HG02588 (cell line): Measurements from ENCODE around the gene CEP89.
"Not testable (repeated sequence)": the region's sequence is repeated elsewhere in the genome, so short reads cannot be mapped to it uniquely, and the experiment has no call there.

Experiments
- ATAC-seq: cut with Tn5 transposase; IDR thresholded peaks from one replicate; pipeline ENCODE4 v1.9.1; 2021; ENCODE audit warnings: mild to moderate bottlenecking, moderate library complexity; ENCODE audit not compliant: unreplicated experiment

CEP89 gene

GRCh38 chr19:32971715-32972540 is at the start of gene CEP89, which contains the start of gene FAAP24:
Gene CEP89, minus strand, starts transcription at chr19:32971958. Its CDS starts 84 bp downstream, at chr19:32971874.
Gene FAAP24, plus strand, starts transcription at chr19:32972242. Its CDS starts 955 bp downstream, at chr19:32973197.
- ATAC-seq, result peak; percentile 98

- ATAC-seq, result not testable (repeated sequence)
These were observed 39.1 kb upstream of the CEP89 start for GRCh38 chr19:33010891-33011290.

DNA sequence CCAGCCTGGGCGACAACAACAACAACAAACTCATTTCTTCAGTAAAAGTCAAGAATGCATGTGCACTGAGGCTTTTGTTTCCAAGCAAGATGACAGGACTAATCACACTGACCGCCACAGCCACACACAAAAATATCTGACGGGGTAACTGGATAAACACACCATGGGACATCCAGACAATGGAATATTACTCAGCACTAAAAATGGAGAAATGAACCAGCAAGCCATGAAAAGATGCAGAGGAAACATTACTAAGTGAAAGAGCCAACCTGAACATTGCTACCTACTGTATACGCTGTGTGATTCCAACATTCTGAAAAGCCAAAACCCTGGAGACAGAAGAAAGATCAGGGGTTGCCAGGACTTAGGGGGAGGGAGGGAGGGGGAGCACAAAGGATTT is 37.0 kb upstream of the CEP89 start:
- no peak for ATAC-seq

- ATAC-seq, result no peak
These were observed 33.7 kb upstream of the CEP89 start for GRCh38 chr19:33005440-33005839.

GRCh38 chr19:33003424-33004024 is 31.8 kb upstream of the CEP89 start:
- not testable (repeated sequence) for ATAC-seq

DNA sequence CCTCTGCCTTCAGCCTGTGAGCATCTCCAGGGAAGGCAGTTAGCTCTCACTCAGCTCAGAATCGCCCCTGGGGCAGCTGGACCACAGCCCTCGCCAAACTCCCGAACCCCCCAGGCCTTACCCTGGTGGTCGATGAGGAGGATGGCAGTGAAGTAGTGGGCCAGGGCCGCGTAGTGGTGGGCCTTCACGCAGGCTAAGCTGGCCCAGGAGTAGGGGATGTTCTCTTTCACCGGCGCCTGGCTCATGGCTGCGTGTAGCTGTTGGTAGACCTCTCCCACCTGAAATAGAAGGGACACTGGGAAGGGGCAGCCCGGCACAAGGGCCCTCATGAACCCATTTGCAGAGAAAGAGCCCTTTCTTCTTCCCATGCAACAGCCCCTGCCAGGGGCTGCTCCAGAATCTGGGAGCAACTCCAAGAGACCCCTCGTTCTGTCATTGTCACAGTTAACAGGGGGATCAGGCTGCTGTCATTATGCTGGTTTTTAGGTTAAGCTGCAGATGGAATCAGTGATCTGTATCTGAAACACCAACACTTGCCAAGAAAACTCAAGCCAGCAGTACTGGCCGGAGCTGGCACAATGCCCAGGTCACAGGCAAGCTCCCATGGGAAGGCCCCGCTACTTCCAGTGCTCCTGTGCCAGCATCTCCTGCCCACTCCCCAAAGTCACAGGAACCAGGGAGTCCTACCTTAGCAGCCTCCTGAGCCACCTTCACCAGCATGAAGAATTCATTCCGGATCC is 30.5 kb upstream of the CEP89 start:
- not testable (repeated sequence) for ATAC-seq

GRCh38 chr19:33000910-33001309 is 29.2 kb upstream of the CEP89 start:
- ATAC-seq, result no peak

- no peak for ATAC-seq
These were observed 28.8 kb upstream of the CEP89 start for GRCh38 chr19:33000510-33000909.

DNA sequence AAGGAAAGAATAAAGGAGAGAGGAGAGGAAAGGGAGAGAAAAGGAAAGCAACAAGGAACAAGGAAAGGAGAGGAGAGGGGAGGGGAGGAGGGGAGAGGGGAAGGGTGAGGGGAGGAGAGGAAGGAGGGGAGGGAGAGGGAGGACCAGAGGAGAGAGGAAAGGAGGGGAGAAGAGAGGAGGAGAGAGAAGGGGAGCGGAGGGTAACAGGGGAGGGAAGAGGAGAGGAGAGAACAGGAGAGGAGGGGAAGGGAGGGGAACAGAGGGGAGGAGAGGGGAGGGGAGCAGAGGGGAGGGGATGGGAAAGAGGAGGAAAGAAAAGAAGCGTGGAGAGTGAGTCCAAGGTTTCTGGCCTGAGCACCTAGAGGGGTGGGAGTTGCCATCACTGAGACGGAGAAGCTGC is 27.0 kb upstream of the CEP89 start:
- no peak for ATAC-seq

- no peak for ATAC-seq
These were observed 26.1 kb upstream of the CEP89 start for GRCh38 chr19:32997716-32998355.

DNA sequence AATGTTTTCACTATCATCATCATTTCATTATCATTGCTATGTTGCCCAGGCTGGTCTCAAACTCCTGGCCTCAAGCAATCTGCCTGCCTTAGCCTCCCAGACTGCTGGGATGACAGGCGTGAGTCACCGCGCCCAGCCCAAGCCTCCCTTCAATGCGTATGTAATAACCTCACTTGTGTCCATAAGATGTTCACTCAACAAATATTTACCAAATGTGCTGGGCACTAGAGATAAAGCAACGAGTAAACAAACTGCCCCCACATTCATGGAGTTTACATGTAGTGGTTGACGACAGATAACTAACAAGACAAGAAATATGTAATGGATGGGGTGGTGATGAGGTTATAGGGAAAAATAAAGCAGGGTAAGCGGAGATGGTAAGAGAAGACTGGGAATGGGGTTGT is 25.3 kb upstream of the CEP89 start:
- ATAC-seq, result not testable (repeated sequence)

DNA sequence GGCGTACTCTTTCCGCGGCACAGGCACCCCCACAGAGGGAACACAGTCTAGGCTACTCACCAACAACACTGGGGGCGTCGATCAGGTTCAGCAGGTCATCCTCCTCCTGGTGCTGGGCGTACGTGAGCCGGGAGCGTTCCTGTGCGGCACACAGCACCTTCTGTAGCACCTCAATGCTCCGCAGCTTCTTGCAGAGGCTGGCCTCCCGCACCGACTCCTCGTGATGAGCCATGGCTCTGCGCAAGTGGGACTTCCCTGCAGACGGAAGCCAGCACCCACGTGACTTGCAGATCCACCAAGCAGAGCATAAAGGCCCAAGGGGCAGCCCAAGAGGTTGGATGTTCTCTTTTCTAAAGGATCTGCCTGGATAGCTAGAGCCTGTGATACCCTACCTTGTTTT is 24.2 kb upstream of the CEP89 start:
- not testable (repeated sequence) for ATAC-seq

- ATAC-seq, result no peak
These were observed 17.0 kb upstream of the CEP89 start for GRCh38 chr19:32988724-32989123.

DNA sequence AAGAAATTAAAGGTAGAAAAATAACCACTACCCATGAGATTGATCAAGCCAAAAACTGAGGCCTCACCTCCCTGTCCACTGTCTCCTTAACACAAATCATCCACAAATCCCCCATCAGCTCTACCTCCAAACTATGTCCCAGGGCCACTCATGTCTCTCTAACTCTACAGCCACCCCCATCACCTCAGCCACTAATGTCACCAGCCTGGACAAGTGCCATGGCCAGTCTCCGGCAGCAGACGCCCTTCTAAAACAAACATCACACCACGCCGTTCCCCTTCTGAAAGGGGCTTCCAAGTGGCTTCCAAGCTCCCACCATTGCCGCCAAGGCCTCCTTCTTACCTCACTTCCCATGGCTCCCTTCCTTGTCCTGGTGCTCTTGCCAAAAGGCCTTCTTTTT is 16.5 kb upstream of the CEP89 start:
- ATAC-seq, result not testable (repeated sequence)

DNA sequence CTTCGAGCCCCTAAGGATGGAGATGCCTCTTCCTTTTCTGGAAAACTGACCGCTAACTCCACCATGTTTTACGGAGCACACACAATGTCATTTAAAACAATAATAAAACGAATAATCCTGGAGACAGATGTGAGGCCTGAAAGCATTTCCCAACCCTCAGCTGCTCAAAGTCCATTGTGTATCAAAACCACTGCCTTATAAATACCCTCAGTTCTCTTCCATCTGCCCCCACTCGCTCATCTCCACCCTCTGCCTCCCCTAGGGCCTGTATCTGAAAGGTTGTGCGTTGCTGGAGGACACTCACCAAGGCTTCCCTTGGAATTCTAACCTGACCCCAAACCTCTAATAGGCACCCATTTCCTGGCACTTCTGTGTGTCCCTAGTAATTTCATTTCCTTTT is 10.7 kb upstream of the CEP89 start:
- ATAC-seq, result not testable (repeated sequence)

DNA sequence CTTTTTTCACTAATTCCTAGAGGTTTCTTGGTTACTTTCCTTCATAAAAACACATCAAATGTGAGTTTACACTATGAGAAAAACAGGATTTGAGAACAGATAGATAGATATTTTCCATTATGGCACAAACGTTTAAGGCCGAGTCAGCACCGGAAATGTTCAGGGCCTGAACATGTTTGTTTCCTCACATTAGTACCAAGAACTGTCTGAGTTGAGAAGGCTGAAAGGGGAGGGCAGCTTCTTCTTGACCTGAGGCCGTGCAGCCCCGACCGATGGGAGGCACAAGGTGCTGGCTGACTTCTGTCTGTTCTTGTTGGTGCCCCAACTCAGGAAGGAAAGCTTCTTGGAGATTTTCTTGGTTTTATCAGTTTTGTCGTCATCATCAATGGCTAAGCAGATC is 8.0 kb upstream of the CEP89 start:
- ATAC-seq, result not testable (repeated sequence)

DNA sequence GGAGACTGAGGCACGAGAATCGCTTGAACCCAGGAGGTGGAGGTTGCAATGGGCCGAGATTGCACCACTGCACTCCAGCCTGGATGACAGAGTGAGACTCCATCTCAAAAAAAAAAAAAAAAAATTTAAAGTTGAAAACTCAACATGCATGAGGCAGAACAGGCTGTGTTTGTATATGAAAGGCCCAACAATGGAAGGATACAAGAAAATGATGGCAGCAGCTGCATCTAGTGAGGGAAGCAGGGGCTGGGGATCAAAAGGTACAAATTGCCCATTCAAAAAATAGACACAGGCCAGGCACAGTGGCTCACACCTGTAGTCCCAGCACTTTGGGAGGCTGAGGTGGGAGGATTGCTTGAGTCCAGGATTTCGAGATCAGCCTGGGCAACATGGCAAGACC is 6.1 kb upstream of the CEP89 start:
- not testable (repeated sequence) for ATAC-seq

- ATAC-seq, result no peak
These were observed 5.5 kb upstream of the CEP89 start for GRCh38 chr19:32977280-32977679.

DNA sequence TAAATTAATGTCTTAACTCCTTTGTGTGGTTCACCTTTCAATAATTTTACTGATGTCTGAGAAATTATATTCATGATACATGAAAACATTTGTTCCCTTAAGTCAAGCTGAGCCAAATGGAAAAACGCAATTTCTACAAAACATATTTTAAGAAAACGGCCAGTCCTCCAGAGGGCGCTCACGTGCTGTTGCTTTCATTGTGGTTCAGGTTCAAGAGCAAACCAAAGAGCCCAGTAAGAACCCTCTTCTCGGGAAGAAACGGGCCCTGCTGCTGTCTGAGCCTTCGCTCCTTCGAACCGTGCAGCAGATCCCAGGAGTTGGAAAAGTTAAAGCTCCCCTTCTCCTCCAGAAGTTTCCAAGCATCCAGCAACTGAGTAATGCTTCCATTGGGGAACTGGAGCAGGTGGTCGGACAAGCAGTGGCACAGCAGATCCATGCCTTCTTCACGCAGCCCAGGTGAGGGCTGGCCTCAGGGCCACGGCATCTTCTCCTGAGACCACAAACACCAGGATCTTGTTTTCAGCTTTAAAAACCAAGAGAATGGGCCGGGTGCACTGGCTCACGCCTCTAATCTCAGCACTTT is 4.6 kb upstream of the CEP89 start:
- ATAC-seq, result no peak

GRCh38 chr19:32971012-32971595 is 654 bp downstream of the CEP89 start:
- no peak for ATAC-seq
